ENCODE data around the gene ETF1.

ETF1 gene

GRCh38 chr5:138560971-138561370 lies 17.9 kb upstream of the ETF1 start:
- Histone ChIP-seq H3K27ac (no peak overlapping the region), H3K36me3 (peaks cover 79% of the 10 kb centered on the region)
- TF ChIP-seq CTCF (IDR thresholded peaks at IDR 0.05), result no peak

GRCh38 chr5:138559937-138560336 lies 16.9 kb upstream of the ETF1 start:
- no peaks in the 10 kb centered on the region for H3K9me3 ChIP-seq
- TF ChIP-seq CTCF (IDR thresholded peaks at IDR 0.05), result no peak
- no peaks in the 10 kb centered on the region for H3K27me3 ChIP-seq
- no peak overlapping the region for H3K27ac ChIP-seq
- H3K4me1 ChIP-seq (ENCODE audit: control insufficient read depth in 1 of 2, insufficient read depth in 1 of 2, low read depth in 1 of 2, low read length in 1 of 2), result no peaks in the 10 kb centered on the region
- peaks cover 74% of the 10 kb centered on the region for H3K36me3 ChIP-seq
- no peak overlapping the region for H3K4me3 ChIP-seq (ENCODE audit: low read depth in 1 of 2, low read length in 1 of 2)

More at GRCh38 chr5:138560971-138561370, 17.9 kb upstream of the ETF1 start:
- Histone ChIP-seq H3K27me3 (no peaks in the 10 kb centered on the region), H3K4me3 (ENCODE audit: low read depth in 1 of 2, low read length in 1 of 2) (no peak overlapping the region), H3K9me3 (no peaks in the 10 kb centered on the region), H3K4me1 (ENCODE audit: control insufficient read depth in 1 of 2, insufficient read depth in 1 of 2, low read depth in 1 of 2, low read length in 1 of 2) (no peaks in the 10 kb centered on the region)

GRCh38 chr5:138557677-138558076 lies 14.6 kb upstream of the ETF1 start:
- H3K27me3 ChIP-seq, result no peaks in the 10 kb centered on the region
- peaks cover 65% of the 10 kb centered on the region for H3K36me3 ChIP-seq
- no peaks in the 10 kb centered on the region for H3K9me3 ChIP-seq
- H3K4me1 ChIP-seq (ENCODE audit: control insufficient read depth in 1 of 2, insufficient read depth in 1 of 2, low read depth in 1 of 2, low read length in 1 of 2), result no peaks in the 10 kb centered on the region
- TF ChIP-seq CTCF (IDR thresholded peaks at IDR 0.05), result no peak
- no peak overlapping the region for H3K27ac ChIP-seq
- no peak overlapping the region for H3K4me3 ChIP-seq (ENCODE audit: low read depth in 1 of 2, low read length in 1 of 2)

GRCh38 chr5:138554143-138554542 lies 11.1 kb upstream of the ETF1 start:
- no peak for TF ChIP-seq CTCF (IDR thresholded peaks at IDR 0.05)
- Histone ChIP-seq H3K27me3 (no peaks in the 10 kb centered on the region), H3K36me3 (peaks cover 44% of the 10 kb centered on the region), H3K9me3 (no peaks in the 10 kb centered on the region), H3K4me3 (ENCODE audit: low read depth in 1 of 2, low read length in 1 of 2) (no peak overlapping the region), H3K27ac (peak overlapping the region; percentile 12), H3K4me1 (ENCODE audit: control insufficient read depth in 1 of 2, insufficient read depth in 1 of 2, low read depth in 1 of 2, low read length in 1 of 2) (no peaks in the 10 kb centered on the region)

GRCh38 chr5:138553437-138554095 lies 10.5 kb upstream of the ETF1 start:
- no peak overlapping the region for H3K4me3 ChIP-seq (ENCODE audit: low read depth in 1 of 2, low read length in 1 of 2)
- no peaks in the 10 kb centered on the region for H3K4me1 ChIP-seq (ENCODE audit: control insufficient read depth in 1 of 2, insufficient read depth in 1 of 2, low read depth in 1 of 2, low read length in 1 of 2)
- peaks cover 43% of the 10 kb centered on the region for H3K36me3 ChIP-seq
- H3K27ac ChIP-seq, result no peak overlapping the region
- TF ChIP-seq CTCF (IDR thresholded peaks at IDR 0.05), result no peak
- no peaks in the 10 kb centered on the region for H3K9me3 ChIP-seq
- H3K27me3 ChIP-seq, result no peaks in the 10 kb centered on the region

Data from neutrophil (primary cell).